PC-9 (cell line): Measurements from ENCODE around the gene SCGB1C1. TPM values are rescaled to one million over a fixed set of nuclear protein-coding genes. Genes with fewer than 3 reads are reported as not detected.
A peak's percentile ranks its signal among the peaks of the same experiment; 100 is the strongest.
"Not testable (repeated sequence)": the region's sequence is repeated elsewhere in the genome, so short reads cannot be mapped to it uniquely, and the experiment has no call there.

Experiments used
- Bru-seq: library from RNA; stranded (reverse); fragments of 400-500 nt; gene quantifications from one replicate; lab custom pipeline; 2021; lab: Mats Ljungman, UMichigan
- BruChase-seq, 2 experiments: library from RNA; stranded (reverse); fragments of 400-500 nt; gene quantifications; one replicate each; lab custom pipeline; 2021; lab: Mats Ljungman, UMichigan
- BruUV-seq: library from RNA; stranded (reverse); fragments of 400-500 nt; replicated peaks from 2 replicates; lab custom pipeline; 2021; lab: Mats Ljungman, UMichigan
- CTCF ChIA-PET: fragments of 300-600 bp; sonication (Branson Sonifier 250); formaldehyde crosslinking; loops from one replicate; lab custom pipeline; 2022; ENCODE audit warnings: antibody characterized with exemption; lab: Charles Lee
- POLR2A ChIA-PET: fragments of 300-600 bp; sonication (Branson Sonifier 250); formaldehyde crosslinking; loops from one replicate; lab custom pipeline; 2022; ENCODE audit warnings: antibody characterized with exemption; ENCODE audit not compliant: unreplicated experiment; lab: Charles Lee
- DNase-seq, 2 experiments: peaks; one replicate each; pipeline versions ENCODE4 v3.0.0 to v3.0.0-alpha.2; 2015 to 2022; ENCODE audit warnings: mixed read lengths in 1 of 2
- H2AFZ ChIP-seq: fragments of 200-600 bp; sonication (generic); 2 replicates; pipeline ENCODE4 v1.8.1; 2017; ENCODE audit warnings: antibody characterized with exemption
- H3F3A ChIP-seq: fragments of 200-600 bp; sonication (generic); 2 replicates; pipeline ENCODE4 v1.8.1; 2017; ENCODE audit warnings: antibody characterized with exemption, mild to moderate bottlenecking, low read depth; ENCODE audit not compliant: insufficient read depth
- H3K27ac ChIP-seq: fragments of 200-600 bp; sonication (generic); 2 replicates; pipeline ENCODE4 v1.6.1; 2016; ENCODE audit warnings: mixed run types
- H3K27me3 ChIP-seq: fragments of 200-600 bp; sonication (generic); 2 replicates; pipeline ENCODE4 v1.6.1; 2016; ENCODE audit warnings: low read depth, mixed run types; ENCODE audit not compliant: insufficient read depth
- H3K36me3 ChIP-seq: fragments of 200-600 bp; sonication (generic); 2 replicates; pipeline ENCODE4 v1.6.1; 2016; ENCODE audit warnings: low read depth, mixed run types
- H3K4me1 ChIP-seq: fragments of 200-600 bp; sonication (generic); replicated peaks from 2 replicates; pipeline ENCODE4 v1.6.1; 2016; ENCODE audit warnings: mixed run types; ENCODE audit not compliant: insufficient read depth
- H3K4me2 ChIP-seq: fragments of 200-600 bp; sonication (generic); 2 replicates; pipeline ENCODE4 v1.6.1; 2017; ENCODE audit warnings: mixed run types
- H3K4me3 ChIP-seq: fragments of 200-600 bp; sonication (generic); 2 replicates; pipeline ENCODE4 v1.6.1; 2016; ENCODE audit warnings: mixed run types
- H3K79me2 ChIP-seq: fragments of 200-600 bp; sonication (generic); 2 replicates; pipeline ENCODE4 v1.6.1; 2017; ENCODE audit warnings: low read depth, mixed run types
- H3K9me2 ChIP-seq: fragments of 200-600 bp; sonication (generic); 2 replicates; pipeline ENCODE4 v1.8.1; 2017; ENCODE audit warnings: mild to moderate bottlenecking; ENCODE audit not compliant: insufficient read depth
- H3K9me3 ChIP-seq: fragments of 200-600 bp; sonication (generic); 2 replicates; pipeline ENCODE4 v1.8.1; 2016; ENCODE audit warnings: low read depth; ENCODE audit not compliant: insufficient read depth
- H4K20me1 ChIP-seq: fragments of 200-600 bp; sonication (generic); 2 replicates; pipeline ENCODE4 v1.8.1; 2017; ENCODE audit not compliant: insufficient read depth
- intact Hi-C: fragments of 100-400 bp; cut with micrococcal nuclease; formaldehyde crosslinking; loops from one replicate; pipeline ENCODE4 v1.10.0; 2022; ENCODE audit not compliant: unreplicated experiment
- long read RNA-seq: library from polyadenylated mRNA; stranded (forward); transcript quantifications from one replicate; pipeline ENCODE4 v2.0.0, GENCODE V29; 2022
- total RNA-seq: library from RNA; stranded (reverse); gene quantifications from 2 replicates; pipeline ENCODE4 v1.2.3, GENCODE V29; 2021
- TF ChIP-seq, protein P1 (sequence below): fragments of 200-600 bp; sonication (generic); conservative IDR thresholded peaks from 2 replicates; pipeline ENCODE4 v1.6.1; 2017; ENCODE audit warnings: mixed run types, antibody characterized with exemption, mild to moderate bottlenecking, moderate library complexity

Gene SCGB1C1
- total RNA-seq: not detected in 2 replicates
- not detected for Bru-seq, nascent RNA
- not detected for BruChase-seq, experiment 1, labeled RNA remaining after a 2-hour chase
- BruChase-seq, experiment 2, labeled RNA remaining after a 6-hour chase: not detected
- long read RNA-seq: 0 reads

DNA sequence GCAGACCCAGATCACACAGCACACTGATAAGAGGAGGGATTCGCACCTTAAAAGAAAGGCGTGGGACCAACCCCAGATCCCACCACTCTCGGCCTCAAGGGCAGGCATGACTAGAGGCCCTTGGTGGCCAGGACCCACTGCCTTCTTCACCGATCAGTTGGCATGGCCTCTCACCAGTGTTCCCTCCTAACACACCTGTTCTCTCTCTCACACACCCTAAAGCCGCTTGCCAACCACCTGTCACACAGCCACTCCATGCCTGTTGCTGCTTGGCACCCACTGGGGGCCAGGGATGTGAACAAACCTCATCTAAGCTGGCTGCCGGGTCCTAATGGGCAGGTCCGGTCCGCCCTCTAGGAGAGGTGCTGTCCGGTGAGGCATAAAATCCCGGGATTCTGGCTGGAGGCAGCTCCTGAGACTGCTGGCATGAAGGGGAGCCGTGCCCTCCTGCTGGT, at the start of gene SCGB1C1:
TSS of gene SCGB1C1 (plus strand) at position 405 of the 455 bp plus-strand sequence. CDS start at position 427, 22 bp downstream.
- H3K4me3 ChIP-seq, H3K36me3 ChIP-seq, H3K27ac ChIP-seq, H4K20me1 ChIP-seq, H3K9me2 ChIP-seq, H3K4me1 ChIP-seq, H3K9me3 ChIP-seq, DNase-seq, H3K4me2 ChIP-seq, intact Hi-C loops, POLR2A ChIA-PET, H3K79me2 ChIP-seq, BruUV-seq, H3K27me3 ChIP-seq, H2AFZ ChIP-seq, H3F3A ChIP-seq, CTCF ChIA-PET: not testable (repeated sequence)

DNA sequence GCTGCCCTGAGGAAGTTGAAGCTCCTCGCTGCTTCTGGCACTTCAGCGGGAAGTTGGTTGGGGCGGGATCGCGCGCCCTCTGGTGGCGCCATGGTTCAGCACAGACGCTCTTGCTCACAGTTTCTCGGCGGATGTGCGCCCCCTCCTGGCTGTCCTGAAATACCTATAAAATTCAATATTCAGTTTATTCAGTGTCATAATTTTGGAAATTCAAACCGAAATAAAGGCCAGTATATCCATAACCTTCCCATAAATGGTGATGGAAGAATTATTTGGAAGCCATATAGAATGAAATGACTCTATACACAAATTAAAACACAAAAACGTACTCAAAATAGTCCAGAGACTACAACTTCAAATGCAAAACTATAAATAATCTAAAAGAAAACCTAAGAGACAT, 12.6 kb upstream of the SCGB1C1 start:
- H3K79me2 ChIP-seq, H3K4me3 ChIP-seq, POLR2A ChIA-PET, H3K4me2 ChIP-seq, CTCF ChIA-PET, H3K27ac ChIP-seq, H3K36me3 ChIP-seq, H2AFZ ChIP-seq, H4K20me1 ChIP-seq, H3K9me3 ChIP-seq, H3K9me2 ChIP-seq, H3K27me3 ChIP-seq, intact Hi-C loops, H3K4me1 ChIP-seq, DNase-seq, H3F3A ChIP-seq, BruUV-seq: not testable (repeated sequence)
- TF ChIP-seq, protein P1, sequence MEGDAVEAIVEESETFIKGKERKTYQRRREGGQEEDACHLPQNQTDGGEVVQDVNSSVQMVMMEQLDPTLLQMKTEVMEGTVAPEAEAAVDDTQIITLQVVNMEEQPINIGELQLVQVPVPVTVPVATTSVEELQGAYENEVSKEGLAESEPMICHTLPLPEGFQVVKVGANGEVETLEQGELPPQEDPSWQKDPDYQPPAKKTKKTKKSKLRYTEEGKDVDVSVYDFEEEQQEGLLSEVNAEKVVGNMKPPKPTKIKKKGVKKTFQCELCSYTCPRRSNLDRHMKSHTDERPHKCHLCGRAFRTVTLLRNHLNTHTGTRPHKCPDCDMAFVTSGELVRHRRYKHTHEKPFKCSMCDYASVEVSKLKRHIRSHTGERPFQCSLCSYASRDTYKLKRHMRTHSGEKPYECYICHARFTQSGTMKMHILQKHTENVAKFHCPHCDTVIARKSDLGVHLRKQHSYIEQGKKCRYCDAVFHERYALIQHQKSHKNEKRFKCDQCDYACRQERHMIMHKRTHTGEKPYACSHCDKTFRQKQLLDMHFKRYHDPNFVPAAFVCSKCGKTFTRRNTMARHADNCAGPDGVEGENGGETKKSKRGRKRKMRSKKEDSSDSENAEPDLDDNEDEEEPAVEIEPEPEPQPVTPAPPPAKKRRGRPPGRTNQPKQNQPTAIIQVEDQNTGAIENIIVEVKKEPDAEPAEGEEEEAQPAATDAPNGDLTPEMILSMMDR: peak; percentile 49

DNA sequence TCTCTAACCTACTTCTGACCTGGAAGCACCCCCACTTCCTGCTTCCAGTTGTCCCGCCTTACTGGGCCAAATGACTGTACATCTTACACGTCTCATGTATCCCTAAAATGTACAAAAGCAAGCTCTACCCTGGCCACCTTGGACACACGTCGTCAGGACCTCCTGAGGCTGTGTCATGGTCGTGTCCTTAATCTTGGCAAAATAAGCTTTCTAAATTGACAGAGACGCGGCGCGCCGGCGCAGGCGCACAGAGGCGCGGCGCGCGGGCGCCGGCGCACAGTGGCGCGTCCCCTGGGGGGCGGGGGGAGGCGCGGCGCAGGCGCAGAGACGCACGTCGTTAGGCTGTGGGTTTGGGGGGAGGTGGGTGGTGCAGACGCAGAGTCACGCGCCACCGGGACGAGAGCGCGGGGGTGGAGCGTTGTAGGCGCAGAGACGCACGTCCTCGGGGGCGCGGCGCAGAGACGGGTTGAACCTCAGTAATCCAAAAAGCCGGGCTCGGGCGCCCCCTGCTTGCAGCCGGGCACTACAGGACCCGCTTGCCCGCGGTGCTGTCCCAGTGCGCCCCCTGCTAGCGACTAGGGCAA, 3.6 kb upstream of the SCGB1C1 start:
- H2AFZ ChIP-seq, H3F3A ChIP-seq, DNase-seq, H4K20me1 ChIP-seq, intact Hi-C loops, POLR2A ChIA-PET, H3K27me3 ChIP-seq, H3K9me3 ChIP-seq, H3K36me3 ChIP-seq, H3K4me3 ChIP-seq, H3K9me2 ChIP-seq, H3K27ac ChIP-seq, CTCF ChIA-PET, BruUV-seq, H3K4me1 ChIP-seq, H3K4me2 ChIP-seq, H3K79me2 ChIP-seq: not testable (repeated sequence)

DNA sequence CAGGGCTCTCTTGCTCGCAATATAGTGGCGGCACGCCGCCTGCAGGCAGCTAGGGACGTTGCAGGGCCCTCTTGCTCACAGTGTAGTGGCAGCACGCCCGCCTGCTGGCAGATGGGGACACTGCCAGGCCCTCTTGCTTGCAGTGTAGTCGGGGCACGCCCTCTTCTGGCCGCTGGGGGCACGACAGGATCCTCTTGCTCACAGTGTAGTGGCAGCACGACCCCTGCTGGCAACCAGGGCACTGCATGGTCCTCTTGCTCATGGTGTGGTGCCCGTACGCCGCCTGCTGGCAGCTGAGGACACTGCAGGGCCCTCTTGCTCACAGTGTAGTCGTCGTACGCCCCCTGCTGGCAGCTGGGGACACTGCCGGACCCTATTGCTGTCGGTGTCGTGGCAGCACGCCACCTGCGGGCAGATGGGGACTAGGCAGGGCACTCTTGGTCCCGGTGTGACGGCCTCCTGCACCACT, 3.0 kb upstream of the SCGB1C1 start:
- H3K4me1 ChIP-seq, H3K9me3 ChIP-seq, H3K4me2 ChIP-seq, DNase-seq, CTCF ChIA-PET, BruUV-seq, H3K4me3 ChIP-seq, intact Hi-C loops, H3K79me2 ChIP-seq, H4K20me1 ChIP-seq, H3K9me2 ChIP-seq, H3K36me3 ChIP-seq, H3K27ac ChIP-seq, H3K27me3 ChIP-seq, H2AFZ ChIP-seq, H3F3A ChIP-seq, POLR2A ChIA-PET: not testable (repeated sequence)
- TF ChIP-seq, protein P1: peak; percentile 19; the same call in 1 of the 2 replicates

DNA sequence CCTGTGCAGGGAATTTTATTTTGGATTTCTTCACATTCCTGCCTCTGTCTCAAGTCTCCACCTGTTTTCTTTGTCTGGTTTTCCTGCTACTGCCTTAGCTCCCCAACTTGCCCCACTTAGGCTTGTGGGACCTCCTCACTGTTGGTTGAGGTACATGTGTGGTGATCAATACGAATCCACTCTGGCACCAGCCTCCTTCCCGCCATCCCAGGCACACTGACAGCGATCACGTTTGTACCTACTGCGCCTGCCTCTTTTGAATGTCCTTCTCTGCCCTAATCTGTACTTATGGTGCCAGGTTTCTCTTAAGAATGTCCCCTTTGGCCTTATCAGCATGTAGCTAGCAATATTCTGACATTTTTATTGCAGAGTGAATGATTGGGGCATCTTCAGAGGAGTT, 2.3 kb upstream of the SCGB1C1 start:
- POLR2A ChIA-PET, CTCF ChIA-PET, BruUV-seq, DNase-seq, H3K27me3 ChIP-seq, H4K20me1 ChIP-seq, H3K9me2 ChIP-seq, H3K4me1 ChIP-seq, H3K36me3 ChIP-seq, intact Hi-C loops, H2AFZ ChIP-seq, H3K4me2 ChIP-seq, H3K27ac ChIP-seq, H3K79me2 ChIP-seq, H3F3A ChIP-seq, H3K4me3 ChIP-seq, H3K9me3 ChIP-seq: not testable (repeated sequence)
